H1 (cell line): ENCODE results near the gene LMTK2. TPM values are rescaled to one million over a fixed set of nuclear protein-coding genes. Genes with fewer than 3 reads are reported as not detected.

ENCODE experiments used
- CTCF ChIA-PET: fragments of 300-600 bp; sonication (Branson Sonifier 250); formaldehyde crosslinking; loops from one replicate; lab custom pipeline; 2021; ENCODE audit not compliant: partially characterized antibody; lab: Charles Lee
- POLR2A ChIA-PET: fragments of 300-600 bp; sonication (Branson Sonifier 250); formaldehyde crosslinking; loops from one replicate; lab custom pipeline; 2021; ENCODE audit warnings: inconsistent platforms; ENCODE audit not compliant: partially characterized antibody; lab: Charles Lee
- DNase-seq, 2 experiments: peaks; one replicate each; pipeline versions ENCODE4 v3.0.0 to v3.0.0-alpha.2; 2010 to 2022; ENCODE audit warnings: low spot score in 2 of 2, low read depth in 1 of 2, mixed read lengths in 1 of 2
- FAIRE-seq: peaks from 2 replicates; lab custom pipeline; 2011; peaks lifted over from hg19 to GRCh38; lab: Jason Lieb, UNC
- H2AFZ ChIP-seq: 2 replicates; pipeline ENCODE4 v1.8.1; 2012; ENCODE audit warnings: low read length, inconsistent platforms
- H2AK5ac ChIP-seq: 2 replicates; pipeline ENCODE4 v1.6.1; 2013; ENCODE audit warnings: low read depth, low read length
- H2BK120ac ChIP-seq: replicated peaks from 2 replicates; pipeline ENCODE3; 2013; ENCODE audit warnings: low read depth, low read length, inconsistent platforms
- H2BK12ac ChIP-seq: 2 replicates; pipeline ENCODE4 v1.6.1; 2013; ENCODE audit warnings: low read depth, low read length
- H2BK15ac ChIP-seq: 2 replicates; pipeline ENCODE4 v1.6.1; 2013; ENCODE audit warnings: low read length
- H2BK20ac ChIP-seq: 2 replicates; pipeline ENCODE4 v1.6.1; 2013; ENCODE audit warnings: low read length
- H2BK5ac ChIP-seq: 2 replicates; pipeline ENCODE4 v1.6.1; 2013; ENCODE audit warnings: low read depth, low read length
- H3K14ac ChIP-seq: 2 replicates; pipeline ENCODE4 v1.6.1; 2013; ENCODE audit warnings: inconsistent platforms; ENCODE audit not compliant: insufficient read length
- H3K18ac ChIP-seq: 2 replicates; pipeline ENCODE4 v1.6.1; 2013; ENCODE audit warnings: low read length; ENCODE audit errors: extremely low read depth
- H3K23ac ChIP-seq: 2 replicates; pipeline ENCODE4 v1.6.1; 2013; ENCODE audit warnings: inconsistent platforms; ENCODE audit not compliant: insufficient read length
- H3K23me2 ChIP-seq: 2 replicates; pipeline ENCODE4 v1.6.1; 2013; ENCODE audit warnings: low read depth, low read length
- H3K27ac ChIP-seq: 2 replicates; pipeline ENCODE4 v1.6.1; 2011; ENCODE audit warnings: low read depth, low read length, inconsistent platforms
- H3K27me3 ChIP-seq, 4 experiments: replicated peaks in 1 of 4; 1 replicate in 1 of 4; 2 replicates in 3 of 4; pipeline versions ENCODE4 v1.6.1 to v1.8.1; 2011 to 2013; ENCODE audit warnings: low read length in 3 of 4, mild to moderate bottlenecking in 3 of 4, inconsistent platforms in 2 of 4, mixed read lengths in 2 of 4, moderate library complexity in 1 of 4; ENCODE audit not compliant: control insufficient read depth in 3 of 4, insufficient read depth in 3 of 4; ENCODE audit errors: extremely low read depth in 1 of 4
- H3K36me3 ChIP-seq, 4 experiments: 2 replicates each; pipeline versions ENCODE4 v1.6.1 to v1.8.1; 2011 to 2013; ENCODE audit warnings: mild to moderate bottlenecking in 4 of 4, low read length in 3 of 4, moderate library complexity in 2 of 4, control low read depth in 1 of 4, inconsistent platforms in 1 of 4; ENCODE audit not compliant: insufficient read depth in 4 of 4, control insufficient read depth in 2 of 4
- H3K4ac ChIP-seq: replicated peaks from 2 replicates; pipeline ENCODE3; 2013; ENCODE audit warnings: low read length, low read depth, mixed read lengths, inconsistent platforms; ENCODE audit not compliant: insufficient read length
- H3K4me1 ChIP-seq, 4 experiments: replicated peaks in 1 of 4; 1 replicate in 1 of 4; 2 replicates in 3 of 4; pipeline versions ENCODE4 v1.6.1 to v1.8.1; 2011 to 2013; ENCODE audit warnings: low read length in 3 of 4, inconsistent platforms in 2 of 4, mixed read lengths in 1 of 4; ENCODE audit not compliant: insufficient read depth in 4 of 4, control insufficient read depth in 3 of 4
- H3K4me2 ChIP-seq, 2 experiments: 2 replicates each; pipeline versions ENCODE4 v1.6.1 to v1.8.1; 2011 to 2013; ENCODE audit warnings: low read depth in 2 of 2, low read length in 2 of 2, control low read depth in 1 of 2, inconsistent platforms in 1 of 2, mild to moderate bottlenecking in 1 of 2; ENCODE audit not compliant: insufficient read depth in 1 of 2
- H3K4me3 ChIP-seq, 4 experiments: fragments of 200-600, 300-600 bp in 1 of 4; sonication (generic), shearing (Covaris generic), sonication (Bioruptor Twin) in 1 of 4; 2 replicates each; pipeline versions ENCODE4 v1.5.1 to v1.8.1; 2011 to 2016; ENCODE audit warnings: low read length in 4 of 4, low read depth in 3 of 4, control low read depth in 2 of 4, inconsistent platforms in 2 of 4, mild to moderate bottlenecking in 2 of 4, mixed read lengths in 1 of 4, moderate library complexity in 1 of 4; ENCODE audit not compliant: insufficient read depth in 2 of 4; ENCODE audit errors: extremely low read depth in 1 of 4
- H3K56ac ChIP-seq: replicated peaks from 2 replicates; pipeline ENCODE3; 2013; ENCODE audit warnings: low read depth, mild to moderate bottlenecking, mixed read lengths, low read length, inconsistent platforms; ENCODE audit not compliant: insufficient read length
- H3K79me1 ChIP-seq: 2 replicates; pipeline ENCODE4 v1.6.1; 2013; ENCODE audit warnings: low read depth, low read length, control low read depth
- H3K79me2 ChIP-seq, 2 experiments: 2 replicates each; pipeline versions ENCODE4 v1.6.1 to v1.8.1; 2012 to 2013; ENCODE audit warnings: low read length in 2 of 2, mild to moderate bottlenecking in 2 of 2, inconsistent platforms in 1 of 2; ENCODE audit not compliant: insufficient read depth in 2 of 2, control insufficient read depth in 1 of 2
- H3K9ac ChIP-seq, 4 experiments: replicated peaks in 1 of 4; 1 replicate in 1 of 4; 2 replicates in 3 of 4; pipeline versions ENCODE4 v1.6.1 to v1.8.1; 2011 to 2013; ENCODE audit warnings: low read depth in 3 of 4, low read length in 3 of 4, control low read depth in 2 of 4, mild to moderate bottlenecking in 2 of 4, moderate library complexity in 2 of 4, inconsistent platforms in 1 of 4; ENCODE audit errors: extremely low read depth in 1 of 4
- H3K9me3 ChIP-seq, 2 experiments: 2 replicates each; pipeline versions ENCODE4 v1.6.1 to v1.8.1; 2012 to 2013; ENCODE audit warnings: mild to moderate bottlenecking in 2 of 2, moderate library complexity in 2 of 2, control low read depth in 1 of 2, inconsistent platforms in 1 of 2, low read depth in 1 of 2, low read length in 1 of 2, mixed read lengths in 1 of 2; ENCODE audit not compliant: insufficient read depth in 2 of 2
- H4K20me1 ChIP-seq, 2 experiments: replicated peaks in 1 of 2; 2 replicates each; pipeline versions ENCODE3 to v1.8.1; 2011 to 2013; ENCODE audit warnings: inconsistent platforms in 2 of 2, low read length in 2 of 2, mild to moderate bottlenecking in 1 of 2; ENCODE audit not compliant: insufficient read depth in 2 of 2, control insufficient read depth in 1 of 2
- H4K5ac ChIP-seq: 2 replicates; pipeline ENCODE4 v1.6.1; 2013; ENCODE audit warnings: low read length, low read depth, mixed read lengths, inconsistent platforms; ENCODE audit not compliant: insufficient read length
- H4K8ac ChIP-seq: 2 replicates; pipeline ENCODE4 v1.8.0; 2013; ENCODE audit warnings: mild to moderate bottlenecking, moderate library complexity, low read length, inconsistent platforms; ENCODE audit not compliant: insufficient read depth; ENCODE audit errors: extremely low read depth
- H4K91ac ChIP-seq: replicated peaks from 2 replicates; pipeline ENCODE3; 2013; ENCODE audit warnings: low read length, mixed read lengths, inconsistent platforms; ENCODE audit not compliant: insufficient read length
- KDM1A ChIP-seq: fragments of 200-600, 300-600 bp; sonication (generic); IDR thresholded peaks from 2 replicates; pipeline ENCODE4 v1.7.1; 2016; ENCODE audit warnings: mild to moderate bottlenecking, low read length, borderline replicate concordance
- POLR2AphosphoS5 ChIP-seq: IDR thresholded peaks from 2 replicates; pipeline ENCODE4 v1.6.1; 2011; ENCODE audit warnings: low read depth, low read length
- TEAD4 ChIP-seq: IDR thresholded peaks from 2 replicates; pipeline ENCODE4 v1.6.1; 2012; ENCODE audit warnings: low read depth, low read length, inconsistent platforms, mixed read lengths
- WGBS, 2 experiments: shearing (Covaris generic) in 1 of 2; methylation state at CpG; one replicate each; pipeline versions ENCODE4 v1.1.6 to v1.1.7; 2013 to 2015; ENCODE audit warnings: low lambda C conversion rate in 2 of 2, mixed read lengths in 2 of 2, inconsistent platforms in 1 of 2, low coverage in 1 of 2, missing lambda C conversion rate in 1 of 2; ENCODE audit not compliant: insufficient replicate concordance in 2 of 2, insufficient coverage in 1 of 2, insufficient read length in 1 of 2; ENCODE audit errors: extremely low coverage in 1 of 2, missing lambda C conversion rate in 1 of 2; 5-methylcytosine and 5-hydroxymethylcytosine counted together
- polyA plus RNA-seq, 7 experiments: library from polyadenylated mRNA; depleted of rRNA in 3 of 7; stranded (reverse) in 5 of 7; unstranded in 2 of 7; fragments of >200 nt in 5 of 7; fragments of 200-250 nt in 2 of 7; gene quantifications; 1 replicate in 5 of 7; 2 replicates in 1 of 7; 4 replicates in 1 of 7; pipeline versions ENCODE4 v1.2.1 to v1.2.3, GENCODE V29; 2011 to 2013; ENCODE audit warnings: missing spikeins in 2 of 7, mixed read lengths in 2 of 7
- total RNA-seq: library from RNA; stranded (reverse); fragmentation: NEBNext Ultra II Directional; extraction: Animal tissue kit (Norgen Biotek cat#: 25700); gene quantifications from 2 replicates; pipeline ENCODE4 v1.2.1, GENCODE V29; 2021

The LMTK2 gene
- total and polyA plus RNA-seq, 2 of the 8 experiments (the other 6 are each of a cell fraction or from before 2014, with no cell fraction given) = 9.7 to 30.7 TPM

DNA sequence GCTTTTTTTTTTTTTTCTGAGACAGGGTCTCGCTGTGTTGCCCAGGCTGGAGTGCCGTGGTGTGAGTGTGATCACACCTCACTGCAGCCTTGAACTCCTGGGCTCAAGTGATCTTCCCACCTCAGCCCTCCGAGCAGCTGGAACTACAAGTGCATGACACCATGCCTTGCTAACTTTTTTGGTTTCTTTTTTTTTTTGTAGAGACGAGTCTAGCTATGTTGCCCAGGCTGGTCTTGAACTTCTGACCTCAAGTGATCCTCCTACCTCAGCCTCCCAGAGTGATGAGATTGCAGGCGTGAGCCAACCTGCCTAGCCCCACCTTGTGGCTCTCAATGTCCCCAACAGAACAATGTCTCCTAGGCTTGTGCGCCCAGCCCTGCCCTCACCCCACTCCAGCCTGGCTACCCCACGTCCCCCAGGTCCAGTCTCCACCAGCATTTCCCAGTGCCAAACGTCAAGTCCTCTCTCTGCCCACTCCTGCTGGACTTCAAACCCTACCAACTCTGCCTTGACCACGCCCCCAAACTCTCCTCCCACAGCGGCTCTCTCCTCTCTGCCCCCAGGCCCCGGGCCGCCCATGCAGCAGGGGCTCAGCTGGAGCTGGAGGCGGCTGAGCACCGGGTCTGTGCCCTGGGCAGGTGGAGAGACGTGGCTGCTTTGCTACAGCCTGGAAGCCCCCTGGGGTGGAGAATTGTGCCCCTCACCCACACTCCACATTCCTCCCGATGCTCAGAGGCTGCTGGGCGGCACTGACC, 123.5 kb downstream of the LMTK2 start:
- H3K14ac ChIP-seq = no peak overlapping the region
- H2BK5ac ChIP-seq = no peak overlapping the region
- H3K4ac ChIP-seq = no peak overlapping the region
- H4K5ac ChIP-seq = no peak overlapping the region
- no peak overlapping the region for H4K8ac ChIP-seq
- no peaks in the 10 kb centered on the region for H3K23me2 ChIP-seq
- ChIA-PET CTCF (interaction anchor here (0.7 to 1.0 kb wide), 3 partner anchors 10 to 35 kb away, joined by 3 to 4 read pairs (median 3); no protein-coding TSS in a partner anchor), POLR2A (interaction anchor here (0.9 kb wide), 1 partner anchor 26 kb away, joined by 3 read pairs; no protein-coding TSS in a partner anchor)
- no peak overlapping the region for H2AK5ac ChIP-seq
- no peaks in the 10 kb centered on the region; a peak in 3 of 7 replicates for H3K4me1 ChIP-seq
- H2BK120ac ChIP-seq = no peak overlapping the region
- no peak overlapping the region for H3K4me3 ChIP-seq
- H3K27me3 ChIP-seq = no peaks in the 10 kb centered on the region
- H2AFZ ChIP-seq = no peak overlapping the region
- H3K9me3 ChIP-seq = no peaks in the 10 kb centered on the region
- no peaks in the 10 kb centered on the region for H3K36me3 ChIP-seq
- H4K91ac ChIP-seq = no peak overlapping the region
- no peak overlapping the region for H2BK12ac ChIP-seq
- no peak overlapping the region for H3K23ac ChIP-seq
- H3K79me1 ChIP-seq = no peaks in the 10 kb centered on the region
- H3K56ac ChIP-seq = no peak overlapping the region
- no peak overlapping the region for H3K9ac ChIP-seq
- no peak overlapping the region for H2BK20ac ChIP-seq
- 84% methylated on average over 9 of the region's 17 CpGs; no CpG with 5 or more reads in 1 of the 2 experiments for WGBS, 2 experiments
- peak in 1 of 2 experiments; percentile 49 for DNase-seq
- no peak overlapping the region for H3K27ac ChIP-seq
- no peak overlapping the region for H2BK15ac ChIP-seq
- H3K18ac ChIP-seq = no peak overlapping the region
- TF ChIP-seq KDM1A (peak; percentile 47; the same call in 1 of the 2 replicates), POLR2AphosphoS5 (no peak), TEAD4 (0 out of 2 replicates have a peak, but pooled peaks have one; percentile 3)
- FAIRE-seq = no peak
- H3K4me2 ChIP-seq = no peak overlapping the region
- H4K20me1 ChIP-seq = peaks cover 2 to 4% of the 10 kb centered on the region in 2 experiments
- no peaks in the 10 kb centered on the region for H3K79me2 ChIP-seq
